ENCODE results near the gene TMEM123. TPM values are rescaled to one million over a fixed set of nuclear protein-coding genes. Genes with fewer than 3 reads are reported as not detected.
"Not testable (repeated sequence)": the region's sequence is repeated elsewhere in the genome, so short reads cannot be mapped to it uniquely, and the experiment has no call there.

TMEM123 gene
- polyA plus RNA-seq, 3 donors: 68.7 to 368 (median 263) TPM

DNA sequence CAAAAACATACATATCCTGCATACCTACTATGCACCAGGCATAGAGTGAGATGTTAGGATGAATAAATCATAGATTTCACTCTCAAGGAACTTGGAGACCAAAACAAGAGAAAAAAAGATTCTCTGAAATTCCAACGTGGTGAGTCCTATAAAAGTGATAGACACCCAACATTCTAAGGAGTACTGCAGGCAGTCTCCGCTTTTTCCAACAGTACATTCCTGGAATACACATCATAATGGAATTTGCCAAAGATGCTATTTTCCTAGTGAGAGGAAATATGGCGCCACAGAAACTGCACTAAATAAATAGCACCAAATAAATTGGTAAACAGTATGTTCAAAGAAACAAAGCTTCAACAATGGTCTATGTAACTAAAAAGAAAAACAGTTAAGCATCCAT lies 6.0 kb downstream of the TMEM123 start:
- H3K4me2 ChIP-seq (replicated peaks; ENCODE audit: extremely low read depth, low read length, poor library complexity, severe bottlenecking): no peak overlapping the region
- peaks cover 60% of the 10 kb centered on the region for H3K4me1 Mint-ChIP-seq
- peaks cover 91% of the 10 kb centered on the region for H3K79me2 ChIP-seq (ENCODE audit: insufficient read depth, low read length)
- H3K27me3 Mint-ChIP-seq (ENCODE audit: low read depth in 3 of 3): no peaks in the 10 kb centered on the region
- peaks cover 25 to 41% of the 10 kb centered on the region in 2 donors for H3K36me3 Mint-ChIP-seq
- no peaks in the 10 kb centered on the region for H3K9me3 ChIP-seq (replicated peaks in 1 of 2; ENCODE audit: control insufficient read depth in 1 of 2, insufficient read depth in 1 of 2, low read length in 2 of 2)
- DNase-seq: no peak
- intact Hi-C loops (cut with micrococcal nuclease): no loop called here
- H3K4me3 ChIP-seq (replicated peaks in 1 of 3; ENCODE audit: low read depth in 2 of 3, low read length in 3 of 3): no peak overlapping the region
- no peaks in the 10 kb centered on the region for H3K27me3 ChIP-seq (ENCODE audit: control insufficient read depth in 2 of 2, insufficient read depth in 2 of 2, low read length in 2 of 2)
- 100% methylated on average over 1 of the region's 3 CpGs for WGBS (ENCODE audit: insufficient coverage)
- peak overlapping the region in 5 of 7 donors; percentile 76 to 89 (median 88) for H3K27ac Mint-ChIP-seq
- no peak overlapping the region for H3K9ac ChIP-seq (ENCODE audit: insufficient read depth, low read length, poor library complexity, severe bottlenecking)
- TF ChIP-seq, protein P1, sequence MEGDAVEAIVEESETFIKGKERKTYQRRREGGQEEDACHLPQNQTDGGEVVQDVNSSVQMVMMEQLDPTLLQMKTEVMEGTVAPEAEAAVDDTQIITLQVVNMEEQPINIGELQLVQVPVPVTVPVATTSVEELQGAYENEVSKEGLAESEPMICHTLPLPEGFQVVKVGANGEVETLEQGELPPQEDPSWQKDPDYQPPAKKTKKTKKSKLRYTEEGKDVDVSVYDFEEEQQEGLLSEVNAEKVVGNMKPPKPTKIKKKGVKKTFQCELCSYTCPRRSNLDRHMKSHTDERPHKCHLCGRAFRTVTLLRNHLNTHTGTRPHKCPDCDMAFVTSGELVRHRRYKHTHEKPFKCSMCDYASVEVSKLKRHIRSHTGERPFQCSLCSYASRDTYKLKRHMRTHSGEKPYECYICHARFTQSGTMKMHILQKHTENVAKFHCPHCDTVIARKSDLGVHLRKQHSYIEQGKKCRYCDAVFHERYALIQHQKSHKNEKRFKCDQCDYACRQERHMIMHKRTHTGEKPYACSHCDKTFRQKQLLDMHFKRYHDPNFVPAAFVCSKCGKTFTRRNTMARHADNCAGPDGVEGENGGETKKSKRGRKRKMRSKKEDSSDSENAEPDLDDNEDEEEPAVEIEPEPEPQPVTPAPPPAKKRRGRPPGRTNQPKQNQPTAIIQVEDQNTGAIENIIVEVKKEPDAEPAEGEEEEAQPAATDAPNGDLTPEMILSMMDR (IDR thresholded peaks at IDR 0.05): no peak
- peaks cover 83% of the 10 kb centered on the region for H4K20me1 ChIP-seq (ENCODE audit: insufficient read depth, low read length)
- H3K9me3 Mint-ChIP-seq: peaks cover 0 to 3% (median 0%) of the 10 kb centered on the region in 7 donors
- H3K4me1 ChIP-seq (ENCODE audit: control insufficient read depth in 1 of 2, insufficient read depth in 2 of 2, low read length in 2 of 2): peaks cover 43 to 53% of the 10 kb centered on the region in 2 donors
- H2AFZ ChIP-seq (ENCODE audit: insufficient read depth, low read depth, low read length, poor library complexity, severe bottlenecking): no peak overlapping the region
- peaks cover 12 to 33% of the 10 kb centered on the region in 2 donors for H3K36me3 ChIP-seq (replicated peaks in 1 of 2; ENCODE audit: control insufficient read depth in 1 of 2, insufficient read depth in 2 of 2, low read length in 2 of 2)
- H3K4me3 Mint-ChIP-seq: no peak overlapping the region
- H3K27ac ChIP-seq (ENCODE audit: low read depth in 1 of 2, low read length in 2 of 2): peak overlapping the region in 1 of 2 donors; percentile 52

DNA sequence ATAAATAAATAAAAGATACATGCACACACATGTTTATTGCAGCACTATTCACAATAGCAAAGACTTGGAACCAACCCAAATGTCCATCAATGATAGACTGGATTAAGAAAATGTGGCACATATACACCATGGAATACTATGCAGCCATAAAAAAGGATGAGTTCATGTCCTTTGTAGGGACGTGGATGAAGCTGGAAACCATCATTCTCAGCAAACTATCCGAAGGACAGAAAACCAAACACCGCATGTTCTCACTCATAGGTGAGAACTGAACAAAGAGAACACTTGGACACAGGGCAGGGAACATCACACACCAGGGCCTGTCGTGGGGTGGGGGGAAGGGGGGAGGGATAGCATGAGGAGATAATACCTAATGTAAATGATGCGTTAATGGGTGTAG lies 7.9 kb downstream of the TMEM123 start:
- DNase-seq; H3K4me2 ChIP-seq (replicated peaks; ENCODE audit: extremely low read depth, low read length, poor library complexity, severe bottlenecking); H3K27ac ChIP-seq (ENCODE audit: low read depth in 1 of 2, low read length in 2 of 2); H3K9me3 ChIP-seq (replicated peaks in 1 of 2; ENCODE audit: control insufficient read depth in 1 of 2, insufficient read depth in 1 of 2, low read length in 2 of 2); H3K4me3 Mint-ChIP-seq; H2AFZ ChIP-seq (ENCODE audit: insufficient read depth, low read depth, low read length, poor library complexity, severe bottlenecking); H3K9me3 Mint-ChIP-seq; H3K27me3 Mint-ChIP-seq (ENCODE audit: low read depth in 3 of 3); intact Hi-C loops (cut with micrococcal nuclease); H3K27ac Mint-ChIP-seq; H3K27me3 ChIP-seq (ENCODE audit: control insufficient read depth in 2 of 2, insufficient read depth in 2 of 2, low read length in 2 of 2); H3K4me3 ChIP-seq (replicated peaks in 1 of 3; ENCODE audit: low read depth in 2 of 3, low read length in 3 of 3); H3K9ac ChIP-seq (ENCODE audit: insufficient read depth, low read length, poor library complexity, severe bottlenecking): not testable (repeated sequence)
- WGBS (ENCODE audit: insufficient coverage): no CpG with 5 or more reads among the region's 5 CpGs
- Mint-ChIP-seq H3K4me1 (peaks cover 55% of the 10 kb centered on the region), H3K36me3 (peaks cover 30 to 46% of the 10 kb centered on the region in 2 donors)
- H3K4me1 ChIP-seq (ENCODE audit: control insufficient read depth in 1 of 2, insufficient read depth in 2 of 2, low read length in 2 of 2): peaks cover 28 to 35% of the 10 kb centered on the region in 2 donors
- H3K36me3 ChIP-seq (replicated peaks in 1 of 2; ENCODE audit: control insufficient read depth in 1 of 2, insufficient read depth in 2 of 2, low read length in 2 of 2): peaks cover 12 to 33% of the 10 kb centered on the region in 2 donors
- peaks cover 67% of the 10 kb centered on the region for H4K20me1 ChIP-seq (ENCODE audit: insufficient read depth, low read length)
- peaks cover 78% of the 10 kb centered on the region for H3K79me2 ChIP-seq (ENCODE audit: insufficient read depth, low read length)

DNA sequence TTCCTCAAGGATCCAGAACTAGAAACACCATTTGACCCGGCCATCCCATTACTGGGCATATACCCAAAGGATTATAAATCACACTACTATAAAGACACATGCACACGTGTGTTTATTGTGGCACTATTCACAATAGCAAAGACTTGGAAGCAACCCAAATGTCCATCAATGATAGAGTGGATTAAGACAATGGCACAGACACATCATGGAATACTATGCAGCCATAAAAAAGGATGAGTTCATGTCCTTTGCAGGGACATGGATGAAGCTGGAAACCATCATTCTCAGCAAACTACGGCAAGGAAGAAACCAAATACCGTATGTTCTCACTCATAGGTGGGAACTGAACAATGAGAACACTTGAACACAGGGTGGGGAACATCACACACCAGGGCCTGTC lies 8.4 kb downstream of the TMEM123 start:
- peak overlapping the region in 2 of 7 donors; percentile 6 to 31 for H3K27ac Mint-ChIP-seq
- H3K27me3 ChIP-seq (ENCODE audit: control insufficient read depth in 2 of 2, insufficient read depth in 2 of 2, low read length in 2 of 2); H3K9ac ChIP-seq (ENCODE audit: insufficient read depth, low read length, poor library complexity, severe bottlenecking); H3K9me3 Mint-ChIP-seq; H3K27ac ChIP-seq (ENCODE audit: low read depth in 1 of 2, low read length in 2 of 2); H2AFZ ChIP-seq (ENCODE audit: insufficient read depth, low read depth, low read length, poor library complexity, severe bottlenecking); H3K4me3 ChIP-seq (replicated peaks in 1 of 3; ENCODE audit: low read depth in 2 of 3, low read length in 3 of 3); DNase-seq; H3K27me3 Mint-ChIP-seq (ENCODE audit: low read depth in 3 of 3); H3K4me2 ChIP-seq (replicated peaks; ENCODE audit: extremely low read depth, low read length, poor library complexity, severe bottlenecking); intact Hi-C loops (cut with micrococcal nuclease); H3K9me3 ChIP-seq (replicated peaks in 1 of 2; ENCODE audit: control insufficient read depth in 1 of 2, insufficient read depth in 1 of 2, low read length in 2 of 2); H3K4me3 Mint-ChIP-seq: not testable (repeated sequence)
- H3K36me3 Mint-ChIP-seq: peaks cover 33 to 48% of the 10 kb centered on the region in 2 donors
- Histone ChIP-seq H3K79me2 (ENCODE audit: insufficient read depth, low read length) (peaks cover 75% of the 10 kb centered on the region), H3K36me3 (replicated peaks in 1 of 2; ENCODE audit: control insufficient read depth in 1 of 2, insufficient read depth in 2 of 2, low read length in 2 of 2) (peaks cover 12 to 33% of the 10 kb centered on the region in 2 donors), H4K20me1 (ENCODE audit: insufficient read depth, low read length) (peaks cover 62% of the 10 kb centered on the region), H3K4me1 (ENCODE audit: control insufficient read depth in 1 of 2, insufficient read depth in 2 of 2, low read length in 2 of 2) (peaks cover 25 to 30% of the 10 kb centered on the region in 2 donors)
- H3K4me1 Mint-ChIP-seq: peaks cover 50% of the 10 kb centered on the region
- 100% methylated on average over 1 of the region's 4 CpGs for WGBS (ENCODE audit: insufficient coverage)

DNA sequence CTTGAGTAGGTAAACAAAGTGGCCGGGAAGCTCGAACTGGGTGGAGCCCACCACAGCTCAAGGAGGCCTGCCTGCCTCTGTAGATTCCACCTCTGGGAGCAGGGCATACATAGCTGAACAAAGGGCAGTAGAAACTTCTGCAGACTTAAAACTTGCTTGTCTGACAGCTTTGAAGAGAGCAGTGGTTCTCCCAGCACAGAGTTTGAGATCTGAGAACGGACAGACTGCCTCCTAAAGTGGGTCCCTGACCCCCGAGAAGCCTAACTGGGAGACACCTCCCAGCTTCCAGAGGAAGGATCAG lies 13.6 kb downstream of the TMEM123 start:
- Histone ChIP-seq H3K79me2 (ENCODE audit: insufficient read depth, low read length) (peaks cover 75% of the 10 kb centered on the region), H4K20me1 (ENCODE audit: insufficient read depth, low read length) (peaks cover 66% of the 10 kb centered on the region), H3K36me3 (replicated peaks in 1 of 2; ENCODE audit: control insufficient read depth in 1 of 2, insufficient read depth in 2 of 2, low read length in 2 of 2) (peaks cover 0 to 26% of the 10 kb centered on the region in 2 donors)
- H3K4me3 ChIP-seq (replicated peaks in 1 of 3; ENCODE audit: low read depth in 2 of 3, low read length in 3 of 3); H3K27ac ChIP-seq (ENCODE audit: low read depth in 1 of 2, low read length in 2 of 2); H3K4me1 ChIP-seq (ENCODE audit: control insufficient read depth in 1 of 2, insufficient read depth in 2 of 2, low read length in 2 of 2); H3K9me3 ChIP-seq (replicated peaks in 1 of 2; ENCODE audit: control insufficient read depth in 1 of 2, insufficient read depth in 1 of 2, low read length in 2 of 2); H3K27me3 ChIP-seq (ENCODE audit: control insufficient read depth in 2 of 2, insufficient read depth in 2 of 2, low read length in 2 of 2); H3K4me3 Mint-ChIP-seq; H3K27me3 Mint-ChIP-seq (ENCODE audit: low read depth in 3 of 3); H3K9ac ChIP-seq (ENCODE audit: insufficient read depth, low read length, poor library complexity, severe bottlenecking); H2AFZ ChIP-seq (ENCODE audit: insufficient read depth, low read depth, low read length, poor library complexity, severe bottlenecking); DNase-seq; intact Hi-C loops (cut with micrococcal nuclease); H3K4me2 ChIP-seq (replicated peaks; ENCODE audit: extremely low read depth, low read length, poor library complexity, severe bottlenecking); H3K9me3 Mint-ChIP-seq; H3K27ac Mint-ChIP-seq: not testable (repeated sequence)
- WGBS (ENCODE audit: insufficient coverage): 94% methylated on average over 4 of the region's 4 CpGs
- Mint-ChIP-seq H3K4me1 (peaks cover 40% of the 10 kb centered on the region), H3K36me3 (peaks cover 35 to 41% of the 10 kb centered on the region in 2 donors)

All from CD14-positive monocyte (primary cell).